ENCODE results near the gene QKI. TPM values are rescaled to one million over a fixed set of nuclear protein-coding genes. Genes with fewer than 3 reads are reported as not detected.
"Not testable (repeated sequence)": the region's sequence is repeated elsewhere in the genome, so short reads cannot be mapped to it uniquely, and the experiment has no call there.

The QKI gene
- total RNA-seq, 1 donor from 2014 or later, result 95.0 TPM

DNA sequence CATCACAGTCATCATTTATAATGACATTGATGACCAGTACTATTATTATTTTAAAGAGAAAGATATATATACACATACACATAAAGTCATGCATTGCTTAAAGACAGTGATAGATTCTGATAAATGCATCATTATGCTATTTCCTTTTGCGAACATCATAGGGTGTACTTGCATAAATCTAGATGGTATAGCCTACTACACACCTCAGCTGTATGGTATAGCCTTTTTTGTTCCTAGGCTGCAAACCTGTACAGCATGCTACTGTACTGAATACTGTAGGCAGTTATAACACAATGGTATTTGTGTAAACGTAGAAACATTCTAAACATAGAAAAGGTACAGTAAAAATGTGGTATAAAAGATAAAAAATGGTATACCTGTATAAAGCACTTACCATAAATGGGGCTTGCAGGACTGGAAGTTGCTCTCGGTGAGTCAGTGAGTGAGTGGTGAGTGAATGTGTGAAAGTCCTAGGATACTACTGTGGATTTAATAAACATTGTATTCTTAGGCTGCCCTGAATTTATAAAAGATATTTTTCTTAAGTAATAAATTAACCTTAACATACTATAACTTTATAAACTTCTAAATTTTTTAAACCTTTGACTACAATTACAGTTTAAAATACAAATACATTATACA is 23.9 kb downstream of the QKI start:
- TF ChIP-seq, protein P1, sequence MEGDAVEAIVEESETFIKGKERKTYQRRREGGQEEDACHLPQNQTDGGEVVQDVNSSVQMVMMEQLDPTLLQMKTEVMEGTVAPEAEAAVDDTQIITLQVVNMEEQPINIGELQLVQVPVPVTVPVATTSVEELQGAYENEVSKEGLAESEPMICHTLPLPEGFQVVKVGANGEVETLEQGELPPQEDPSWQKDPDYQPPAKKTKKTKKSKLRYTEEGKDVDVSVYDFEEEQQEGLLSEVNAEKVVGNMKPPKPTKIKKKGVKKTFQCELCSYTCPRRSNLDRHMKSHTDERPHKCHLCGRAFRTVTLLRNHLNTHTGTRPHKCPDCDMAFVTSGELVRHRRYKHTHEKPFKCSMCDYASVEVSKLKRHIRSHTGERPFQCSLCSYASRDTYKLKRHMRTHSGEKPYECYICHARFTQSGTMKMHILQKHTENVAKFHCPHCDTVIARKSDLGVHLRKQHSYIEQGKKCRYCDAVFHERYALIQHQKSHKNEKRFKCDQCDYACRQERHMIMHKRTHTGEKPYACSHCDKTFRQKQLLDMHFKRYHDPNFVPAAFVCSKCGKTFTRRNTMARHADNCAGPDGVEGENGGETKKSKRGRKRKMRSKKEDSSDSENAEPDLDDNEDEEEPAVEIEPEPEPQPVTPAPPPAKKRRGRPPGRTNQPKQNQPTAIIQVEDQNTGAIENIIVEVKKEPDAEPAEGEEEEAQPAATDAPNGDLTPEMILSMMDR (conservative IDR thresholded peaks at IDR 0.05; ENCODE audit: low read depth, low read length), result no peak
- no peak for DNase-seq (ENCODE audit: low read depth)
- H3K4me3 ChIP-seq (ENCODE audit: low read depth, low read length), result no peak overlapping the region

DNA sequence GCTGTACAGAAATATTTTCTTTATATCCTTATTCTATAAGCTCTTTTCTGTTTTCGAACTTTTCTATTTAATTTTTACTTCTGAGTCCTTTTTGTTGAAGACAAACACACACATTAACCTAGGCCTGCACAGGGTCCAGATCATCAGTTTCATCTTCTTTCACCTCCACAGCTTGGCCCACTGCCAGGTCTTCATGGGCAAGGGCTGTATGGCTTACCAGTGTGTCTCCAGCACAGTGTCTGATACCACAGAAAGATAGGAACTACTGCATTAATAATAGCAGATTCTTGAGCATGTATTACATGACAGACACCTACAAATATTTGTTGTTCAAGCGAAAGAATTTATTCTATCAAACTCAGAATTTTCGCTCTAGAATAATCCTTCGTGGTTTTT is 24.4 kb downstream of the QKI start:
- DNase-seq (ENCODE audit: low read depth), result no peak

GRCh38 chr6:163439390-163439789 is 24.9 kb downstream of the QKI start:
- DNase-seq (ENCODE audit: low read depth); H3K4me3 ChIP-seq (ENCODE audit: low read depth, low read length): not testable (repeated sequence)

More for the DNA sequence above, 24.4 kb downstream of the QKI start:
- TF ChIP-seq, protein P1 (conservative IDR thresholded peaks at IDR 0.05; ENCODE audit: low read depth, low read length), result no peak
- H3K4me3 ChIP-seq (ENCODE audit: low read depth, low read length), result no peak overlapping the region

- TF ChIP-seq, protein P1 (conservative IDR thresholded peaks at IDR 0.05; ENCODE audit: low read depth, low read length), result no peak
- DNase-seq (ENCODE audit: low read depth), result no peak
These were observed 25.5 kb downstream of the QKI start for GRCh38 chr6:163439997-163440396.

GRCh38 chr6:163442336-163442735 is 27.8 kb downstream of the QKI start:
- H3K4me3 ChIP-seq (ENCODE audit: low read depth, low read length), result no peak overlapping the region
- DNase-seq (ENCODE audit: low read depth), result no peak
- TF ChIP-seq, protein P1 (conservative IDR thresholded peaks at IDR 0.05; ENCODE audit: low read depth, low read length), result no peak

More at GRCh38 chr6:163439997-163440396, 25.5 kb downstream of the QKI start:
- H3K4me3 ChIP-seq (ENCODE audit: low read depth, low read length), result no peak overlapping the region

DNA sequence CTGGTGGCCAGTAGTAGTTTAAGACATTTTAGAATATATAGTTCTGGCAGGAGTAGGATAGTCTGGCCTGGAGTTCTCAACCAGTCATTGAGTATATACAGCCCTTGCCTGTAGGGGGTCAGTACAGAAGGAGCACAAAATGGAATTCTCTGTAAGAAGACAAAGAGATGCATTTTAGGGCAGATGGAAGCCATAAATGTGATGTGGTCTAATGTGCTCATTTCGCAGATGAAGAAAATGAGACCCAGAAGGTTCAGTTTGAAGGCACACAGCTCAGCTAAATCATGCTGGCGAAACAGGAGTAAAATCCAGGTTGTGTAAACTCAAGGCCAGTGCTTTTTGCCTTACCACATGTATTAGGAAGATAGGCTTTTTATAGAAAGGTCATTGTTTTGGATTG is 29.6 kb downstream of the QKI start:
- TF ChIP-seq, protein P1 (conservative IDR thresholded peaks at IDR 0.05; ENCODE audit: low read depth, low read length), result peak; percentile 20
- H3K4me3 ChIP-seq (ENCODE audit: low read depth, low read length), result no peak overlapping the region
- DNase-seq (ENCODE audit: low read depth), result no peak

GRCh38 chr6:163446549-163446948 is 32.0 kb downstream of the QKI start:
- H3K4me3 ChIP-seq (ENCODE audit: low read depth, low read length), result no peak overlapping the region
- TF ChIP-seq, protein P1 (conservative IDR thresholded peaks at IDR 0.05; ENCODE audit: low read depth, low read length), result no peak
- DNase-seq (ENCODE audit: low read depth), result no peak
